HepG2 (cell line): Measurements from ENCODE around the gene RPAP3. TPM values are rescaled to one million over a fixed set of nuclear protein-coding genes. Genes with fewer than 3 reads are reported as not detected.

ENCODE experiments used
- AGO2 ChIP-seq: fragments of 200-400 bp; formaldehyde crosslinking; optimal IDR thresholded peaks from 2 replicates; pipeline ENCODE3; 2017; ENCODE audit warnings: mild to moderate bottlenecking, low read depth, low read length, moderate library complexity
- ARID5B ChIP-seq: IDR thresholded peaks from 2 replicates; pipeline ENCODE4 v1.4.0; 2020; ENCODE audit warnings: mild to moderate bottlenecking, missing genetic modification reagents
- FOXA1 ChIP-seq, 2 experiments: fragments of 450-650 bp in 1 of 2; sonication (generic) in 1 of 2; formaldehyde crosslinking in 1 of 2; IDR thresholded peaks; 2 replicates each; pipeline versions ENCODE4 v1.4.0 to v1.6.1; 2016 to 2020; ENCODE audit warnings: missing genetic modification reagents in 1 of 2
- FOXC1 ChIP-seq: sonication (generic); formaldehyde crosslinking; IDR thresholded peaks from 2 replicates; pipeline ENCODE4 v1.8.0; 2022; ENCODE audit warnings: mild to moderate bottlenecking, missing genetic modification reagents, borderline replicate concordance
- FOXP1 ChIP-seq, 2 experiments: fragments of 450-650 bp in 1 of 2; IDR thresholded peaks; 2 replicates each; pipeline ENCODE4 v1.6.1; 2017 to 2018; ENCODE audit warnings: antibody characterized with exemption in 1 of 2
- GTF2F1 ChIP-seq: fragments of 150-350 bp; IDR thresholded peaks from 2 replicates; pipeline ENCODE4 v1.6.1; 2014; ENCODE audit warnings: low read length
- KLF16 ChIP-seq, 2 experiments: sonication (generic) in 1 of 2; formaldehyde crosslinking in 1 of 2; IDR thresholded peaks; 2 replicates each; pipeline versions ENCODE4 v1.6.1 to v1.8.0; 2016 to 2023; ENCODE audit warnings: missing genetic modification reagents in 2 of 2, missing compliant biosample characterization in 1 of 2
- MZF1 ChIP-seq: sonication (generic); formaldehyde crosslinking; IDR thresholded peaks from 2 replicates; pipeline ENCODE4 v1.8.1; 2023; ENCODE audit warnings: mild to moderate bottlenecking, missing genetic modification reagents, borderline replicate concordance
- PLRG1 ChIP-seq: fragments of 450-650 bp; conservative IDR thresholded peaks from 2 replicates; pipeline ENCODE4 v1.6.1; 2016
- PRMT3 ChIP-seq: sonication (generic); formaldehyde crosslinking; IDR thresholded peaks from 2 replicates; pipeline ENCODE4 v1.8.1; 2022; ENCODE audit warnings: low read depth, mild to moderate bottlenecking, moderate library complexity, missing genetic modification reagents, borderline replicate concordance
- THAP8 ChIP-seq: sonication (generic); formaldehyde crosslinking; IDR thresholded peaks from 2 replicates; pipeline ENCODE4 v1.5.1; 2020; ENCODE audit warnings: missing genetic modification reagents, mild to moderate bottlenecking, borderline replicate concordance
- THYN1 ChIP-seq: sonication (generic); formaldehyde crosslinking; IDR thresholded peaks from 2 replicates; pipeline ENCODE4 v1.8.1; 2023; ENCODE audit warnings: low read depth, mild to moderate bottlenecking, moderate library complexity, missing genetic modification reagents, borderline replicate concordance
- ZBTB1 ChIP-seq: sonication (generic); formaldehyde crosslinking; IDR thresholded peaks from 2 replicates; pipeline ENCODE4 v1.4.0; 2020; ENCODE audit warnings: missing genetic modification reagents, borderline replicate concordance
- ZBTB33 ChIP-seq: sonication (generic); formaldehyde crosslinking; IDR thresholded peaks from 2 replicates; pipeline ENCODE4 v1.4.0; 2020; ENCODE audit warnings: missing genetic modification reagents
- ZNF20 ChIP-seq: sonication (generic); formaldehyde crosslinking; IDR thresholded peaks from 2 replicates; pipeline ENCODE4 v1.4.0; 2020; ENCODE audit warnings: mild to moderate bottlenecking, moderate library complexity, missing genetic modification reagents
- ZNF382 ChIP-seq: sonication (generic); formaldehyde crosslinking; IDR thresholded peaks from 2 replicates; pipeline ENCODE4 v1.5.0; 2020; ENCODE audit warnings: missing genetic modification reagents, mild to moderate bottlenecking, borderline replicate concordance
- ZNF484 ChIP-seq: sonication (generic); formaldehyde crosslinking; IDR thresholded peaks from 2 replicates; pipeline ENCODE4 v1.5.1; 2020; ENCODE audit warnings: mild to moderate bottlenecking, low read depth, missing genetic modification reagents, borderline replicate concordance
- ZNF549 ChIP-seq: sonication (generic); formaldehyde crosslinking; IDR thresholded peaks from 2 replicates; pipeline ENCODE4 v1.5.0; 2020; ENCODE audit warnings: missing genetic modification reagents
- polyA plus RNA-seq, 8 experiments: library from polyadenylated mRNA; depleted of rRNA in 3 of 8; stranded (reverse) in 7 of 8; unstranded in 1 of 8; fragments of >200 nt; fragmentation: Illumina TruSeq in 4 of 8; extraction: Trizol in 4 of 8; gene quantifications; 2 replicates each; pipeline versions ENCODE4 v1.2.1 to v1.2.3, GENCODE V29; 2011 to 2016; ENCODE audit warnings: low read depth in 4 of 8, missing spikeins in 1 of 8, mixed read lengths in 1 of 8; ENCODE audit not compliant: insufficient read depth in 1 of 8
- total RNA-seq, 5 experiments: library from RNA; depleted of rRNA; stranded (reverse); fragments of >200 nt; fragmentation: Illumina TruSeq; extraction: Trizol; gene quantifications; 2 replicates each; pipeline ENCODE4 v1.2.3, GENCODE V29; 2016; ENCODE audit warnings: low read depth in 1 of 5
- TF ChIP-seq, protein P1 (sequence below): sonication (generic); formaldehyde crosslinking; IDR thresholded peaks from 2 replicates; pipeline ENCODE4 v1.4.0; 2020; ENCODE audit warnings: missing genetic modification reagents

Gene RPAP3
- total and polyA plus RNA-seq, 2 of the 13 experiments (the other 11 are each of a cell fraction or from before 2014, with no cell fraction given) = 8.8 to 32.8 TPM

DNA sequence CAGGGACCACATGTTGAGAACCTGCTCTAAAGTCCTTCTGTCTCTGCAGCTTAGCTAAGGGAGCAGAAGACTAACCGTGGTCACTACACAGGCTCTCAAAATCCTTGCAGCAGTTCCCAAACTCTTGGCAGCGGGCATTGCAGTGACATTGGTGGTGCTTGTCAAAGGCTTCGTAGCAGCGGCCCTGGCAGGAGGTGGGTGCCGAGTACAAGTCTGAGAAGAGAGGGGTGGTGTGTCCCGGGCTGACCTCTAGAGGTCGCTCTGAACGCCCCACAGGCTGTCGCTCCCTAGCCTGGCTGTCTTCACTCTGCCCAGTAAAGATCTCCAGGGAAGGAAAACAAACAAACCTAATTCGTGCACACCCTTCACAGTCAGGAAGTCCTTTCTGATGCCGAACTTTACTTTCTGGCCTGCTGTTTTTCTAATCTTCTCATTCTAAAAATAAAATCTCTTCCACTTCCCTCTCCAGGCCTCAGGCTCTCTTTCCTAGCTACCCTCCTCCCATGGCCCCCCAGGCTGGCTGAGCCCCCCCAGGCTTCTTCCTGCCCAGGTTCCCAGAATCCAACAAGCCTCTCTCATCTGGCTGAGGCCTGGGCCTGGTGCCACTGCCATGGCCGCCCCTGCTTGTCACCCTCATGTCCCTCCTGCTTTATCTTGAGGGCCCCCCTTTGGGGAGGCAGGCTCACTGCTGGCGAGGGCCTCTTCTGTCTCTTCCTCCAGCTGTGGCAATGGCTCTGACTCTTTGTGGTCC is 11.8 kb upstream of the RPAP3 start (continued):
- TF ChIP-seq, protein P1, sequence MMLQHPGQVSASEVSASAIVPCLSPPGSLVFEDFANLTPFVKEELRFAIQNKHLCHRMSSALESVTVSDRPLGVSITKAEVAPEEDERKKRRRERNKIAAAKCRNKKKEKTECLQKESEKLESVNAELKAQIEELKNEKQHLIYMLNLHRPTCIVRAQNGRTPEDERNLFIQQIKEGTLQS (CRISPR knock-in tag) = no peak
- TF ChIP-seq KLF16 (CRISPR knock-in tag; IDR thresholded peaks at IDR 0.05) = no peak
- no peak for TF ChIP-seq FOXC1 (CRISPR knock-in tag)
- no peak for TF ChIP-seq ZNF20 (CRISPR knock-in tag)
- no peak for TF ChIP-seq ZNF549
- TF ChIP-seq ZNF382 (CRISPR knock-in tag) = no peak
- no peak for TF ChIP-seq ZNF484
- peak; percentile 31; the same call in 1 of the 2 replicates for TF ChIP-seq ARID5B
- TF ChIP-seq MZF1 (CRISPR knock-in tag) = no peak
- no peak for TF ChIP-seq ZBTB33 (CRISPR knock-in tag)
- no peak for TF ChIP-seq PRMT3 (CRISPR knock-in tag)
- TF ChIP-seq AGO2 = no peak
- TF ChIP-seq THAP8 (CRISPR knock-in tag) = no peak
- no peak for TF ChIP-seq THYN1 (CRISPR knock-in tag)
- no peak for TF ChIP-seq PLRG1
- TF ChIP-seq FOXA1 (IDR thresholded peaks at IDR 0.05) = no peak
- TF ChIP-seq FOXA1 (CRISPR knock-in tag; IDR thresholded peaks at IDR 0.05) = no peak
- TF ChIP-seq FOXP1 (IDR thresholded peaks at IDR 0.05) = no peak
- no peak for TF ChIP-seq FOXP1 (CRISPR knock-in tag; IDR thresholded peaks at IDR 0.05)
- TF ChIP-seq ZBTB1 (CRISPR knock-in tag) = no peak
- TF ChIP-seq GTF2F1 = no peak
